T-helper 2 cell treated with Interferon-gamma antibody and Interleukin-4, amounts not matched to agents 5 μg/mL and 100 μg/mL, for 36 hours (primary cell): ENCODE measurements around the gene IGSF1.

Experiments
- DNase-seq: peaks from one replicate; pipeline ENCODE4 v3.0.0; 2021; ENCODE audit warnings: low spot score
- H3K27ac Mint-ChIP-seq: one replicate; pipeline ENCODE4 v1.8.0; 2021; ENCODE audit warnings: mild to moderate bottlenecking, mixed read lengths
- H3K27me3 Mint-ChIP-seq: one replicate; pipeline ENCODE4 v1.8.0; 2021; ENCODE audit warnings: low read depth, mixed read lengths
- H3K36me3 Mint-ChIP-seq: one replicate; pipeline ENCODE4 v1.8.0; 2021; ENCODE audit warnings: low read depth, mixed read lengths
- H3K4me1 Mint-ChIP-seq: one replicate; pipeline ENCODE4 v1.8.0; 2021; ENCODE audit warnings: low read depth, mixed read lengths
- H3K4me3 Mint-ChIP-seq: one replicate; pipeline ENCODE4 v1.8.0; 2022; ENCODE audit warnings: mild to moderate bottlenecking, moderate library complexity, mixed read lengths
- H3K9me3 Mint-ChIP-seq: one replicate; pipeline ENCODE4 v1.8.0; 2021; ENCODE audit warnings: mixed read lengths

IGSF1 gene, protein sequence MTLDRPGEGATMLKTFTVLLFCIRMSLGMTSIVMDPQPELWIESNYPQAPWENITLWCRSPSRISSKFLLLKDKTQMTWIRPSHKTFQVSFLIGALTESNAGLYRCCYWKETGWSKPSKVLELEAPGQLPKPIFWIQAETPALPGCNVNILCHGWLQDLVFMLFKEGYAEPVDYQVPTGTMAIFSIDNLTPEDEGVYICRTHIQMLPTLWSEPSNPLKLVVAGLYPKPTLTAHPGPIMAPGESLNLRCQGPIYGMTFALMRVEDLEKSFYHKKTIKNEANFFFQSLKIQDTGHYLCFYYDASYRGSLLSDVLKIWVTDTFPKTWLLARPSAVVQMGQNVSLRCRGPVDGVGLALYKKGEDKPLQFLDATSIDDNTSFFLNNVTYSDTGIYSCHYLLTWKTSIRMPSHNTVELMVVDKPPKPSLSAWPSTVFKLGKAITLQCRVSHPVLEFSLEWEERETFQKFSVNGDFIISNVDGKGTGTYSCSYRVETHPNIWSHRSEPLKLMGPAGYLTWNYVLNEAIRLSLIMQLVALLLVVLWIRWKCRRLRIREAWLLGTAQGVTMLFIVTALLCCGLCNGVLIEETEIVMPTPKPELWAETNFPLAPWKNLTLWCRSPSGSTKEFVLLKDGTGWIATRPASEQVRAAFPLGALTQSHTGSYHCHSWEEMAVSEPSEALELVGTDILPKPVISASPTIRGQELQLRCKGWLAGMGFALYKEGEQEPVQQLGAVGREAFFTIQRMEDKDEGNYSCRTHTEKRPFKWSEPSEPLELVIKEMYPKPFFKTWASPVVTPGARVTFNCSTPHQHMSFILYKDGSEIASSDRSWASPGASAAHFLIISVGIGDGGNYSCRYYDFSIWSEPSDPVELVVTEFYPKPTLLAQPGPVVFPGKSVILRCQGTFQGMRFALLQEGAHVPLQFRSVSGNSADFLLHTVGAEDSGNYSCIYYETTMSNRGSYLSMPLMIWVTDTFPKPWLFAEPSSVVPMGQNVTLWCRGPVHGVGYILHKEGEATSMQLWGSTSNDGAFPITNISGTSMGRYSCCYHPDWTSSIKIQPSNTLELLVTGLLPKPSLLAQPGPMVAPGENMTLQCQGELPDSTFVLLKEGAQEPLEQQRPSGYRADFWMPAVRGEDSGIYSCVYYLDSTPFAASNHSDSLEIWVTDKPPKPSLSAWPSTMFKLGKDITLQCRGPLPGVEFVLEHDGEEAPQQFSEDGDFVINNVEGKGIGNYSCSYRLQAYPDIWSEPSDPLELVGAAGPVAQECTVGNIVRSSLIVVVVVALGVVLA (N-terminal part only)

DNA sequence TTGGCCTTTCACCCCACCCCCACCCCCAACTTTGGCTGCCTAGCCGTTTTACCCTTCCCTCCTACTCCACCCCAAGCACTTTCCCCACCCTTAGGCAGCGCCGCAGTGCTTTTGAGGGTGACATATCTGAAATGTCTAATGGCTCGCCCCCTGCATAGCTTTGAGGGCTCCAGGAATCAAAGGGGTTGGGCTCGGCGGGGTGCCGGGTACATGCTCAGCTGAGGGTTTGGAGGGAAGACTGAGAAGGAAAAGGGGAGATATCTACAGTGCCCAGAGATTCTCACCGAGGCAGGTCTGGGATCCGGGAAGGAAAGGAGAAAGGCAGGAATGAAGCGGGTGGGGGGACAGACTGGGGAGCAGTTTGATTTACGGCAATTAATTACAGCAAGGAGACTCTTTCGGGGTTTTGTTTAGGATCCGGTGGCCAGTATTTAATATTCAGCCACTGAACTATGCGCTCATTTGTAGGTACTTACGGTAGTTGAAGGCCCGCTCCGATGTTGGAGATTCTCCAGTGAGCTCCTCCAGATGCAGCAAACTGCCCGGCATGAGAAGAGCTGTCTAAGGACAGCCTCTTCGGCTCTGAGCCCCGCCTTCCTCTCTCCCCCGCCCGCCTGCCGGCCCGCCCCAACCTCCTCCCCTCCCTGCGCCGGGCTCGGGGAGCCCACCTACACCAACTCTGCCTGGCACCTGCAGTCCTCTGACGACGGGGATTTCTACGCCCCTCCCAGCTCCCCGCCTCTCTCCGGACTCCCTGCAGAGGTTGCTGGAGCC lies at the start of gene IGSF1:
TSS of gene IGSF1 (minus strand) at position 569 of the 774 bp plus-strand sequence. CDS start 2,632 bp downstream, outside the sequence.
- Mint-ChIP-seq H3K9me3 (no peaks in the 10 kb centered on the region), H3K27ac (no peak within 1 kb of the TSS), H3K27me3 (peaks cover 13% of the 10 kb centered on the region), H3K4me1 (no peaks in the 10 kb centered on the region), H3K4me3 (no peak within 1 kb of the TSS), H3K36me3 (no peaks in the 10 kb centered on the region)
- no peak for DNase-seq

DNA sequence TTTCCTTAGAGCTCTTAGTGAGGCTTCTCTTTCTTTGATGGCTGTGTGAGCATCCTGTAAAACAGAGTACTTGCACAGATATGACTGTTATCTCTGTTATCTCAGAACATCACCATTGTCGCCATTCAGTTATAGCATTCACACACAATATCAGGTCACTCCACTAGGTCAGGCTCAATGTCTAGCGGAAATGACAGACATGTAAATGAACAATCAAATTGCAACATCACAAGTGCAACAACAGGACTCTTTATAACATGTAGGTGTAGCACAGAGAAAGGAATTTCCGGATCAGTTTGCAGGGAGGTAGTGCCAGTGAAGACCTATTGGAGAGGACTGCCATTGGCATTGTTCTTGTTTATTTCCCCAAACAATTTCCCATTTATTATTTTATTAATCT lies 43.2 kb upstream of the IGSF1 start:
- Mint-ChIP-seq H3K27me3 (no peaks in the 10 kb centered on the region), H3K4me3 (no peak overlapping the region), H3K27ac (no peak overlapping the region), H3K9me3 (no peaks in the 10 kb centered on the region), H3K4me1 (no peaks in the 10 kb centered on the region), H3K36me3 (no peaks in the 10 kb centered on the region)
- no peak for DNase-seq

DNA sequence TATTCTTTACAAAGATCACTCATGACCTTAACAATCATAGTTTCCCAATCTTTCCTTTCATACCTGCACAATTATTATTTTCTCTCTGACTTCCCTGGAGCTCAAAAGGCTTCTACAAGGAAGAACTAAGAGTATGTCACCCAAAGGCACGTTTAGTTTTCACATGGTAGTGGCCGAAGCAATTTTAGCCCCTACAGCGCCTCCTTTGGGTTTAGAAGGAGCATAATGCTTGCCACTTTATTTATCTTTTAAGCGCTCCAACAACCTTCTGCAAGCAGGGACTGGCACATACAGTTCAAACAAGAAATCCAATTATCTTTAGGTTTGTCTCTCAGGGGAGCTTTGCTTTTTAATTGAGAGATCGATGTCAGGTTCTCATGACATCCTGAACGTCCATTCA lies 42.0 kb upstream of the IGSF1 start:
- Mint-ChIP-seq H3K27me3 (no peaks in the 10 kb centered on the region), H3K27ac (no peak overlapping the region), H3K4me1 (no peaks in the 10 kb centered on the region), H3K36me3 (no peaks in the 10 kb centered on the region), H3K4me3 (no peak overlapping the region), H3K9me3 (no peaks in the 10 kb centered on the region)
- no peak for DNase-seq

DNA sequence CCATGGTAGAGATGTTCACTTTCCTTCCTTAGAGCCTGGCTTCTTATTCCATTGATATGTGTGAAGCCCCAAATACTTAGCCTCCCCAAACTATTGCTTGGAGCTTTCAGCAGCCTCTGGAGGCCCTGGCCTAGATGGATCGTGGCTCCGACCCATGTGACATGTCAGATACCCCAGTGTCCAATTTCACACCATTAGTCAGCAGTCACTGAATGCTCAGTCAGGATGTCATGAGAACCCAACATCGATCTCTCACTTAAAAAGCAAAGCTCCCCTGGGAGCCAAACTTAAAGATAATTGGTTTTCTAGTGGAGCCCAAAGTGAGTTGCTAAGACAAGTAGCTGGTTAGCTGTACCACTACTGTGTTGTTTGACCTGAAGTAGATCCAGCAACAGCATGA lies 41.6 kb upstream of the IGSF1 start:
- Mint-ChIP-seq H3K4me3 (no peak overlapping the region), H3K27ac (no peak overlapping the region), H3K4me1 (no peaks in the 10 kb centered on the region), H3K9me3 (no peaks in the 10 kb centered on the region), H3K27me3 (no peaks in the 10 kb centered on the region), H3K36me3 (no peaks in the 10 kb centered on the region)
- DNase-seq = no peak

DNA sequence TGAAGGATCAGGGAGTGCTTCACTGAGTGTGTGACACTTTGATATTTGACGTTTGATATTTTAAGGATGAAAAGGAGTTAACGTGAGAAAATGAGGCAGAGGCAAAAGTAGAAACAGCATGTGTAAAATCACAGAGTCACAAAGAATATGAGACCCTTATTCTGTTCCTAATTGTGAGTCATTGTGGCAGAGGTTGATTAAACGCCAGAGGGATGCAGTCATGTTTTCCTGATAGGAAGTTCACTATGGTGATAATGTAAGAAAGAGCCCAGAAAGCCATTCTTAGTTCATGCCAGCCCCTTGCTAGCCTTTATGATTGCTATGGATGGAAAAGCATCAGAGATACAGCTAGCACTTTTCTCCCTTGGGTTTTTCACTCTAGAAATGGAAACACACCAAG lies 33.5 kb upstream of the IGSF1 start:
- H3K4me3 Mint-ChIP-seq = no peak overlapping the region
- H3K4me1 Mint-ChIP-seq = no peaks in the 10 kb centered on the region
- no peaks in the 10 kb centered on the region for H3K9me3 Mint-ChIP-seq
- no peak for DNase-seq
- no peaks in the 10 kb centered on the region for H3K36me3 Mint-ChIP-seq
- no peaks in the 10 kb centered on the region for H3K27me3 Mint-ChIP-seq
- H3K27ac Mint-ChIP-seq = no peak overlapping the region

DNA sequence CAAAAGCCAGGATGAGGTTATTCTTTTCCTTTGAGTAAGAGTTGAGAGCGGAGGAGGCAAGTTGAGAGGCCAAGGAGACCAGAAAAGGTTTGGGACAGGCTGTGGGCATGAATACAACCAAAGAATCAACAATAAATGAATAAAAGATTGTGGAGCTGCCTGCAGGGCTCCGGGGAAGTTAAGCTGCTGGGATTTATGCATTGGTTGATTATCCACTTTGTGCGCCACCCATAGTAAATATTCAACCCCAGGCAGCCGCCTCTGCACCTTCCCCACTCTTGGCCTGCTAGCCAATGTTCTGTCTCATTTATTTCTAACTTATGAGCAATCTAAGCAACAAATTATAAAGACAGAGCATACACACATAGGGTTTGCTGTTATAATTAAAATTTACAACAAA lies 28.2 kb upstream of the IGSF1 start:
- no peaks in the 10 kb centered on the region for H3K4me1 Mint-ChIP-seq
- no peak overlapping the region for H3K27ac Mint-ChIP-seq
- no peak for DNase-seq
- H3K27me3 Mint-ChIP-seq = no peaks in the 10 kb centered on the region
- H3K4me3 Mint-ChIP-seq = no peak overlapping the region
- no peaks in the 10 kb centered on the region for H3K9me3 Mint-ChIP-seq
- no peaks in the 10 kb centered on the region for H3K36me3 Mint-ChIP-seq

DNA sequence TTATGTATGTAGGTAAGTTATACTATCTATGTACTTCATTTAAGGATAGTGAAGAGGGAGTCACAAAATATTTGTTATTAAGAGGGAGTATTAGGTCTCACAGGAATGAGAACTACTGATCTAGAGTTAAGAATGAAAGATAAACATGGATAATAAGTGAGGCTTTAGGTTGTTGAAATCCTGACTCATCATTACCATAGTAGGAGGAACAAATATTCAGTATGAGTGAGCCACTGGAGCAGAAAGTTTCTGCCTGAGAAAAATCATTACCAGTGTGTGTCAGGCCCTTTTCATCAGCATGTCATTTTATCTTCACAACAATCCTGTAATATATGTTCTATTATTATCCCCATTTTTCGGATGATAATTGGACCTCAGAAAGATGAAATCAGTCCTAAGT lies 27.2 kb upstream of the IGSF1 start:
- no peaks in the 10 kb centered on the region for H3K36me3 Mint-ChIP-seq
- no peak overlapping the region for H3K27ac Mint-ChIP-seq

DNA sequence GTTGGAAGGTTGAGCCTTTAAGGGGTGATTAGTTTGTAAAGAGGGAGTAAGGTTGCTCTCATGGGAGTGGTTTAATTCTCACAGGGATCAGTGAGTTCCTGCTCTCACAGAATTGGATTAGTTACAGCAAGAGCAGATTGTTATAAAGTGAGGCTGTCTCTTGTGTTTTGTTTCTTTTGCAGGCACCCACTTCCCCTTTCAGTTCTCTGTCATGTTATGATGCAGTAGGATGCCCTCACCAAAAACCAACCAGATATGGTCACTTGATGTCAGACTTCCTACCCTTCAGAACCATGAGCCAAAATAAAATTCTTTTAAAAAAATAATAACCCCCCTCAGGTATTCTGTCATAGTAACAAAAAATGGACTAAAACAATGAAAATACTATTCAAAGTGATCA lies 19.9 kb upstream of the IGSF1 start:
- H3K9me3 Mint-ChIP-seq = no peaks in the 10 kb centered on the region
- H3K36me3 Mint-ChIP-seq = no peaks in the 10 kb centered on the region
- DNase-seq = no peak
- no peak overlapping the region for H3K4me3 Mint-ChIP-seq
- H3K27ac Mint-ChIP-seq = no peak overlapping the region
- no peaks in the 10 kb centered on the region for H3K4me1 Mint-ChIP-seq
- no peaks in the 10 kb centered on the region for H3K27me3 Mint-ChIP-seq

More for the DNA sequence above, 27.2 kb upstream of the IGSF1 start:
- Mint-ChIP-seq H3K9me3 (no peaks in the 10 kb centered on the region), H3K4me3 (no peak overlapping the region), H3K4me1 (no peaks in the 10 kb centered on the region), H3K27me3 (no peaks in the 10 kb centered on the region)
- no peak for DNase-seq

DNA sequence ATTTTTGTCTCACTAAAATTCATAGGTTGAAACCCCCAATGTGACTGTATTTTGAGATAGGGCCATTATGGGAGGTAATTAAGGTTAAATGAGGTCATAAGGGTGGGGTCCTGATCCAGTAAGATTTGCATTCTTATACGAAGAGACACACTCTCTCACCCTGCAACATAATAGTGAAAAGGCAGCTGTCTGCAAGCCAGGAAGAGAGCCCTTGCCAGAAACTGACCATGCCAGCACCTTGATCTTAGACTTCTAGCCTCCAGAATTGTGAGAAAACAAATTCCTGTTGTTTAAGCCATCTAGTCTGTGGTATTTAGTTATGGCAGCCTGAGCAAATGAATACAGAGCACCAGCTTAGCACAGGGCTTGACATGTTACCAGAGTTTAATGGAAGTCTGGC lies 17.5 kb upstream of the IGSF1 start:
- H3K36me3 Mint-ChIP-seq = no peaks in the 10 kb centered on the region

DNA sequence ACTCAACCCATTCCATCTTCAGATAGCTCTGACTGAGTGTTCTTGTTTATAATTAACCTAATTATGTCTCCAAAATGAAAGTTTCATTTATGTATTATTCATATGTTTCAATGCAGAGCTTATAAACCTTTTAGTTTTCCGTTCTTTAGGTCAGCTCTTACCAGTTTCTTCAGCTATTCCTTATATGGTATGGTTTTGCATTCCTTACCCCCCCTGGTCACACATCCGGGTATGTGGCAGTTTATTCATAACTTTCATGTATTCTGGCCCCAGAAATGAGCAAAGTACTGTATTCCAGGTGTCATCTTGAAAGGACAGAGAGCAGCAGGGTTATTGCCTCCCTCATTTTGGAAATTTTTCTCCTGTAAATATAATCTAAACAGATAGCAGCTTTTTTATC lies 16.8 kb upstream of the IGSF1 start:
- Mint-ChIP-seq H3K27ac (no peak overlapping the region), H3K9me3 (no peaks in the 10 kb centered on the region), H3K36me3 (no peaks in the 10 kb centered on the region), H3K27me3 (no peaks in the 10 kb centered on the region), H3K4me3 (no peak overlapping the region), H3K4me1 (no peaks in the 10 kb centered on the region)
- no peak for DNase-seq

More for the DNA sequence above, 17.5 kb upstream of the IGSF1 start:
- Mint-ChIP-seq H3K27ac (no peak overlapping the region), H3K27me3 (no peaks in the 10 kb centered on the region), H3K9me3 (no peaks in the 10 kb centered on the region), H3K4me3 (no peak overlapping the region), H3K4me1 (no peaks in the 10 kb centered on the region)
- DNase-seq = no peak

DNA sequence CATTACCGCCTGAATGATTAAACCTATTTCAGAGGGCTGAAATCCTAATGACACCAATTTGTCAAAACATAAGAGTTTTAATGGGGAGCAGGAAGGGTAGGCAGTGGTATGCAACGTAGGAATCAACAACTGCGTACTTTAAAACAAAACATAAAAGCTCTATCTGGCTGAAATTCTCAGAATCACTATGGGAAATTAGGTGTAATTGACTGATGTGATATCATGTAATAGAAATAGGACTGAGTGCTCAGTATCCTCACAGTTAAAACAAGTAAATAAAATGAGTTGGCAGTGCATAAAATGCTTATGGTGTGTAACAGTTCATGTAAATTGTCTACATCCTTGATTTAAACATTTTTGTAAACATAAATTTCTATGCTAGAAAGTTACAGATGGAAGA lies 13.6 kb upstream of the IGSF1 start:
- Mint-ChIP-seq H3K27me3 (no peaks in the 10 kb centered on the region), H3K27ac (no peak overlapping the region), H3K36me3 (no peaks in the 10 kb centered on the region), H3K9me3 (no peaks in the 10 kb centered on the region), H3K4me3 (no peak overlapping the region), H3K4me1 (no peaks in the 10 kb centered on the region)
- DNase-seq = no peak

DNA sequence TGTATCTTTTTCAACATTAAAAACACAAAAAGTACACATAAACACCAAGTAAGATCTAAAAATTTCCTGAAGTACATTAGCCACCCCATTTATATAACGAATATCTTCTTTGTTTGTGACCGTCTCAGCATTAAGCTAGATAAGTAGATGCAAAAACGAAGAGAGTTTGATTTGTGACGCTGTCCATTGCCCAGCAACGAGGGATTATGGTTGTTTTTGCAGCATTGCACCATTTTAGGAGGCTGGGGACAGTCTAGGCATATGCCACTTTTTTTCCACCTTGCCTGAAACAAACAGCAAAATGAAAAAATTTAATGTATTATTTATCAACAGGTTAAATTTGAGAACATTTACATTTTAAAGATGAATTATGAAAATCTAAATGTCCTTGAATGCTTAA lies 12.0 kb upstream of the IGSF1 start:
- Mint-ChIP-seq H3K4me3 (no peak overlapping the region), H3K36me3 (no peaks in the 10 kb centered on the region), H3K9me3 (no peaks in the 10 kb centered on the region), H3K27me3 (no peaks in the 10 kb centered on the region), H3K27ac (no peak overlapping the region), H3K4me1 (no peaks in the 10 kb centered on the region)
- DNase-seq = no peak

DNA sequence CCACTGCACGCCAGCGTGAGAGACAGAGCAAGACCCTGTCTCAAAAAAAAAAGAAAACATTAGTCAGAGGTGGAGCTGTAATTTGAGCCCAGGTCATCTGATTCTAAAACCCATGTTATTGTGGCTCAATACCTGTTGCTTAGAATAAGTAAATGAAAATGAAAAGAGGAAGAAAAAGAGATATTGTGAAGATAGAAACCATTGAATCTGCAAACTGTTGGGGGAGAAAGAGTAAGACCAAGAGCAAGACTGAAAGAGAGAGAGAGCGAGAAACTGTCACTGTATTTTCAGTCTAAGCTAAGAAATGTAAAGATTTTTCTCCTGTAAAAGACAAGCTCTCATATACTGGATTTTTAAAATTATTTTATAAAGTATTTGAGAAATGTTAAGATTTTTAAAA lies 9.7 kb upstream of the IGSF1 start:
- no peaks in the 10 kb centered on the region for H3K4me1 Mint-ChIP-seq
- H3K27ac Mint-ChIP-seq = no peak overlapping the region
- H3K36me3 Mint-ChIP-seq = no peaks in the 10 kb centered on the region
- peaks cover 4% of the 10 kb centered on the region for H3K27me3 Mint-ChIP-seq
- no peaks in the 10 kb centered on the region for H3K9me3 Mint-ChIP-seq
- DNase-seq = no peak
- H3K4me3 Mint-ChIP-seq = no peak overlapping the region
